GM12873 (cell line): ENCODE measurements around the gene PMP22.

Source experiments
- TF ChIP-seq, protein P1 (sequence below): IDR thresholded peaks from 2 replicates; pipeline ENCODE4 v1.5.1; 2012; ENCODE audit warnings: low read depth, mild to moderate bottlenecking, moderate library complexity, low read length, control low read depth; ENCODE audit not compliant: insufficient read depth; ENCODE audit errors: missing control alignments

PMP22 gene

DNA sequence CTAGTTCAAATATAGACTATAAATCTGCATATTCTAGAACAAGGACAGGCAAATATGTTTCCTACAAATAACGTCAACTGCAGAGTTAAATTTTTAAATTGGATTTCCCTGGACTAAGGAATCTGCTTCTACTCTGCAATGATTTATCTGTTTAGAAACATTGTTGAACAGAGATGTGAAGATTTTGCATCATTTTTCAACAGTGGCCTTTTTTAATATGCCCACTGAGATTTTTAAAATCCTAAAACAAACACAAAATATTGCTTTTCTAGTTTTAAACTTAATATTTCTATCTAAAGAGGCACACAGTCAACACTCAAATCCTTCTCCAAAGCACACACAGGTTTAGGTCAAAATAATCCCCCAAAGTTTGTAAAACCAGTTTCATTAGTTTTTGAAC lies 23.7 kb upstream of the PMP22 start:
- TF ChIP-seq, protein P1, sequence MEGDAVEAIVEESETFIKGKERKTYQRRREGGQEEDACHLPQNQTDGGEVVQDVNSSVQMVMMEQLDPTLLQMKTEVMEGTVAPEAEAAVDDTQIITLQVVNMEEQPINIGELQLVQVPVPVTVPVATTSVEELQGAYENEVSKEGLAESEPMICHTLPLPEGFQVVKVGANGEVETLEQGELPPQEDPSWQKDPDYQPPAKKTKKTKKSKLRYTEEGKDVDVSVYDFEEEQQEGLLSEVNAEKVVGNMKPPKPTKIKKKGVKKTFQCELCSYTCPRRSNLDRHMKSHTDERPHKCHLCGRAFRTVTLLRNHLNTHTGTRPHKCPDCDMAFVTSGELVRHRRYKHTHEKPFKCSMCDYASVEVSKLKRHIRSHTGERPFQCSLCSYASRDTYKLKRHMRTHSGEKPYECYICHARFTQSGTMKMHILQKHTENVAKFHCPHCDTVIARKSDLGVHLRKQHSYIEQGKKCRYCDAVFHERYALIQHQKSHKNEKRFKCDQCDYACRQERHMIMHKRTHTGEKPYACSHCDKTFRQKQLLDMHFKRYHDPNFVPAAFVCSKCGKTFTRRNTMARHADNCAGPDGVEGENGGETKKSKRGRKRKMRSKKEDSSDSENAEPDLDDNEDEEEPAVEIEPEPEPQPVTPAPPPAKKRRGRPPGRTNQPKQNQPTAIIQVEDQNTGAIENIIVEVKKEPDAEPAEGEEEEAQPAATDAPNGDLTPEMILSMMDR: no peak

DNA sequence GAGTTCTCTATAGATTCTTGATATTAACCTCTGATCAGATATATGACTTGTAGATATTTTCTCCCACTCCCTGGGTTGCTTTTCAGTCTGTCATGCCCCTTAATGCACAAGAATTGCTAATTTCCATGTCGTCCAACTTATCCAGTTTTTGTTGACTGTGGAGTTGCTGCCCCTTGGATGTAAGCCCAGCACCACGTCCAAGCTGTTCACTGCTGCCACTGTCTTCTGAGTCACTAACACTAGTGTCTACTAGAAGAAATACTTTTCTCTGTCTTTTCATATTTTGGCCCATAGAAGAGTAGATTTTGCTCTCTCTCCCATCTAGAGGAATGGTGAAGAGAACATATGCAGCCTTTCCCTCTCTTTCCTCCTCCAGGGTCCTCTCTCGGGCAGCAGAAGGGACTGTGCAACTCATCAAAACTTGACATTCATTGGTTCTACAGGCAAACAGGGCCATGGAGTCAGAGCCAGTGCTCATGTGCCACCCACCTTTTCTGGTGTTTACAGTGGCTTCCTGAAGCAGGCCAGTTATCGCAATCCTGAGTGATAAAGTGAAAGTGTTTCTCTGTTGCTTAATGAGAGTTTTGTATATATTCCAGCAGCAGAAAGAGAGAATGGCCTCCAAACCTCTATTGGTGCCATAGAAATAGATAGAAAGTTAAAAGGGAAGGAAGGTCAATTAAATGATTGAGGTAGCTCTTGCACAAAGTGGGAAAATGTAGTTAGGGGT lies 22.6 kb upstream of the PMP22 start:
- TF ChIP-seq, protein P1: no peak

DNA sequence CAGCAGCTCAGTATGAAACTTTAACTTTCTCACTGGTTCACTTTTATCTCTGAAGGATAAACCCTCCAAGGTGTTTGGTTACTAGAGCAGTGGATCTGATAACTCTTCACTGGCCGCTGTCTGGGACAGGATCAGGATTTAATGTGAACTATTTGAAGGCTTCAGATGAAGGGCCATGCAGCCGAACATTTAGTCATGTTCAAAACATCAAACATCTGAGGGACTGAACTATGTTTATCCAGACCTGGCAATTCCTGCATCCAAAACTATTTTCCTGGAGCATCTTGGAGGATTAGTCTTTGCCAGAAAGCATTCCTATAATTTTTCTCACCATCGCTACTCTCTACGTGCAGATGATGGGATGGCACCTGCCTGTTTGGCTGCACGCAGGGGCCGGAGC lies 20.3 kb upstream of the PMP22 start:
- TF ChIP-seq, protein P1: no peak

DNA sequence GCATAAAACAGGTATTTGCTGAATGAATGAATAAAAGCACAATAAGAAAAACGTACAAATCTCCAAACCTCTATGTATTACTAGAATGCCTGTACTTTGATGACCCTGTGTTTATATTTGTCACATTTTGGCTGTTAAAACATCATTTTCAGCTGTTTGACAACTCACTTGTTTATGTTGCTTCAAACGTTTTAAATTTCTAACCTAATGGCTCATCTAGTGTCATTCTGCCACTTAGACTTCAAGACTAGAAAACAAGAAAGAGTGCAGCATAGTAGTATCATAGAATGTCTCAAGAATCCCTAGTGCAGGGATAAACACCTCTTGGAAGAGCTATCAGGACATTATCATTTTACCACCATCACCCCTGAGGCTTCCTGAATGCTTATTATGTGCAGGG lies 19.4 kb upstream of the PMP22 start:
- TF ChIP-seq, protein P1: no peak

DNA sequence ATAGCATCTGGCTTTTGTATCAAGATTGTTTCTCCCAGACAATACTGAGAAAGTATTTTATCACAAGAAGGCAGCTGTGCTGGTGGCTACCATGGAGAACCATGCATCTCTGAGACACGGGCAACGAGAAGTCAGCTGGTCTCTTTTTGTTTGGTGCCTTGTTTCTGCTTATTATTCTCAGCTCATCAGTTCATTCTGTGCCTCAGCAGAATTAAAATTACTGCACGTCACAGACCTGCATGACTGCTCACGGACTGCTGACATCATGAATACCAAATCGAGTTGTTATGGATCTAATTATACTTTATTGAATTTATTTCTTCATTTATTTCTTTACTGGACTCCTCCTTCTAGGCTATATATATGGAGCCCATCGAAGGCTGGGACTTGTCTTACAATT lies 19.0 kb upstream of the PMP22 start:
- TF ChIP-seq, protein P1: no peak

- TF ChIP-seq, protein P1: no peak
Observed at GRCh38 chr17:15281909-15282308, 16.8 kb upstream of the PMP22 start.

DNA sequence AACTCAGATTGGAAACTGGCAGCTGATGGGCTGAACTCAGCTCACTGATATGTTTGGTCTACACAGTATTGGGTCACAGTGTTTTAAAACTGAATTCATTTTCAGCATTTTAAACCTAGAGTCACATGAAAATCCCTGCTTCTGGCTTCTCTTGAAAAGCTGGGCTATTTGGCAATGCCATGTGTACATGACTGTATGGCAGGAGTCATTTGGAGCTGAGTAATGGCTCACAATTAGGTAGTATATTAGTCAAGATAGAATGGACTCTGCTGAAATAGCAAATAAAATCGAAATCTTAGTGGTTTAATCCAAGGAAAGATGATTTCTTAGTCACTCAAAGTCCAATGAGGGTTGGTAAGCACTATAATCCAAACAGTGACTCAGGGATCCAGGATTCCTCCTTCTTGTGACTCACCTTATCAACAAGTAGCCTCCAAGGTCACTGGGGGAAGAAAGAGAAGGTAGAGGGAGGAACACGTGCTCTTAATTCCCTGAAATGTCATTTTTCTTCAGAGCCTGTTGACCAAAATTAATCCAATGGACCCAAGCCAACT lies 13.9 kb upstream of the PMP22 start:
- TF ChIP-seq, protein P1: no peak
